ENCODE results near the gene SNTG2.

DNA sequence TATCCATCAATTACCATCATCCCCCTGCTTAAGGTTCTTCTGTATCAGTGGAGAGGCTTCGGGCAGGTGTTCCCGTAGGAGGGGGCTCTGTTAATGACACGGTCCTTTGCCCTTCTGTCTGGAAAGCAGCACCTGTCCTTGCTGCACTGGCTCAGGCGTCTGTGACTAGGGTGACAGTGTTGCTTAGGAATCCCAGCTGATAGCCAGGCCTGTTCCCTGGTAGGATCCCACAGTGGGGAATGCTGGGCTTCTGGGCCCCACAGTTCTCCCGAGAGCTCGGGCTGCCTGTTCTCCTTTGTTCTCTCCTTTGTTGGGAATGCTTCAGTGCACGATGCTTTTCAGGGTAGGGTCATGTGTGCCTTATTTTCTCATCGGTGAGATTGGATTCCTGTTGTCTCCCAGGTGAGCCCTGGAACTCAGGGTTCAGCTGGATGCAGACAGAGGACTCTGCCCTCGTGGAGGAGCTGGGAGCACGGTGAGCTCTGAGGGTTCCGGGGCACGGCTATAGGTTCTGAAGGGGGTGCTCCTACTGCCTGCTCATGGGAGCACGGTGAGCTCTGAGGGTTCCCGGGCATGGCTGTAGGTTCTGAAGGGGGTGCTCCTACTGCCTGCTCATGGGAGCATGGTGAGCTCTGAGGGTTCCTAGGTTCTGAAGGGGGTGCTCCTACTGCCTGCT is 9.6 kb downstream of the SNTG2 start:
- TF ChIP-seq TAF1 (IDR thresholded peaks at IDR 0.05; ENCODE audit: borderline replicate concordance, insufficient read depth, low read length) (no peak), POLR2AphosphoS5 (IDR thresholded peaks at IDR 0.05; ENCODE audit: low read depth, low read length) (no peak), FOXP2 (optimal IDR thresholded peaks at IDR 0.05; ENCODE audit: borderline replicate concordance, extremely low read depth, extremely low read length, insufficient read depth) (no peak)
